ENCODE results near the gene R3HDM4.

Gene R3HDM4

DNA sequence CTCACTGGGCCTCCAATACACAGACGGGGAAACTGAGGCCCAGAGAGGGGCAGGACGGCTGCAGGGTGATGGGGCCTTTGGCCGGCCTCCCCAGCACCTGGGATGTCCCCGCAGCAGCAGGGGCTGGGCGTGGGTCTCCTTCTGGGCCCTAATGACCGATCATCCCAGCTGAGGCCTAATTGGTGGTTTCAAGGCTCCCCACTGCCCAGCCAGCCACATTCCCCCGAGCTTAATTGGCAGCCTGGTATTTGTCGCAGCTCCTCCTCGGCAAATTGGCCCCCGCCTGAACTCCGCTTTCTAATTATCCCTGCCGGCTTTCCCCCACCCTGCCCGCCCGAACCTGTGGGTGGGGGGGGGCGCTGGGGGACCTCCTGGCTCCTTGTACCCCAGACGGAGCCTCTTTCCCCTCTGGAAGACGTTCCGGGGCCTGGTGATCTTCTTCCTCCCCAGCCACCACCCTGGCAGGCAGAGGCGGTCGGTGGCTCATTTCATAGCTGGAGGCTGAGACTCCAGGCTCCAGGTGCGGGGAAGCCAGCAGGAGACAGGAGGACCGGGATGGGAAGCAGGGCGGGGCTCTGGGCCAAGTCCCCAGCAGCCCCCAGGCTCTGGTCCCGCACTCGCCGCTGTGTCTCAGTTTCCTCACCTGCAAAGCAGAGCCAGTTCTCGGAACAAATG, 43.9 kb upstream of the R3HDM4 start:
- no peak overlapping the region for H3K4me3 ChIP-seq (ENCODE audit: low read depth, low read length)
- DNase-seq (ENCODE audit: low read depth): no peak
- TF ChIP-seq, protein P1, sequence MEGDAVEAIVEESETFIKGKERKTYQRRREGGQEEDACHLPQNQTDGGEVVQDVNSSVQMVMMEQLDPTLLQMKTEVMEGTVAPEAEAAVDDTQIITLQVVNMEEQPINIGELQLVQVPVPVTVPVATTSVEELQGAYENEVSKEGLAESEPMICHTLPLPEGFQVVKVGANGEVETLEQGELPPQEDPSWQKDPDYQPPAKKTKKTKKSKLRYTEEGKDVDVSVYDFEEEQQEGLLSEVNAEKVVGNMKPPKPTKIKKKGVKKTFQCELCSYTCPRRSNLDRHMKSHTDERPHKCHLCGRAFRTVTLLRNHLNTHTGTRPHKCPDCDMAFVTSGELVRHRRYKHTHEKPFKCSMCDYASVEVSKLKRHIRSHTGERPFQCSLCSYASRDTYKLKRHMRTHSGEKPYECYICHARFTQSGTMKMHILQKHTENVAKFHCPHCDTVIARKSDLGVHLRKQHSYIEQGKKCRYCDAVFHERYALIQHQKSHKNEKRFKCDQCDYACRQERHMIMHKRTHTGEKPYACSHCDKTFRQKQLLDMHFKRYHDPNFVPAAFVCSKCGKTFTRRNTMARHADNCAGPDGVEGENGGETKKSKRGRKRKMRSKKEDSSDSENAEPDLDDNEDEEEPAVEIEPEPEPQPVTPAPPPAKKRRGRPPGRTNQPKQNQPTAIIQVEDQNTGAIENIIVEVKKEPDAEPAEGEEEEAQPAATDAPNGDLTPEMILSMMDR (IDR thresholded peaks at IDR 0.05; ENCODE audit: control insufficient read depth, extremely low read depth, insufficient read depth): no peak

DNA sequence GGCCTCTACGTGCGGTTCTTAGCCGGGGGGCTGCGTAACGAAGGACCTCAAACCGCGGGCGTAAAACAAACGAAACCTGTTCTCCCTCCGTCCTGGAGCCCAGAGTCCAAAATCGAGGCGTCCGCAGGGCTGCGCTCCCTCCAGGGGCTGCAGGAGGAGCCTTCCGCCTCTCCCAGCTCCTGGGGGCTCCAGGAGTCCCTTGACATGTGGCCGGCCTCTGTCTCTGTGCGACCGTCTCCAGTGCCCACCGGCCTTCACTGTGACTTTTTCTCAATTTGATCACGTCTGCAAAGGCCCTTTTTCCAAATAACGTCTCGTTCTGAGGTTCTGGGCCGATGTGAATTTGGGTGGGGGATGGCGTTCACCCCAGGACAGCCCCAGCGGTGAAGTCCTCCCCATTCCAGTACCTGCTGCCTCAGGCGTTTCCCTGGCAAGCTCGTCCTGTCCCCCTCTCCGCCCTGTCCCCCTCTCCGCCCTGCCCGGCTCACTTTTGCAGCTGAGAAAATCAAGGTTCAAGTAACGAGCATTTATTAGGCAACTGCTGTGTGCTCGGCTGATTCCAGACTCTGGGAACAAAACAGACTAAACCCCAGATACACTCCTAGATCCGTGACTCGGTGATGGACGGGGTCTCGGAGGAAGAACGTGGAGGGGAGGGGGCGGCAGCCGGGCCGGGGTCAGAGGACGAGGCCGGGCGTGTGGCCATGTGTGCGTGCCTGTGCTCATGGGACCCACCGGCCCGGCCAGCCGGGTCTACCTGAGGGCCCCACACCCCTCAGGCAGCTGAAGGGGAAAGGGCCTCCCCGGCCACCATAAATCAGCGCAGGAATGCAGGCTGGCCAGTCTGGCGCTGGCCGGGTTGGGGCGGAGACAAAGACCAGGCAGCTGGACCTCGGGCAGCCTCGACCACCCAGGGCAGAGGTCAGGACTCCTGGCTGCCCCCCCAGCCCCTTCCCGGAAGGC, 43.1 kb upstream of the R3HDM4 start:
- DNase-seq (ENCODE audit: low read depth): no peak
- TF ChIP-seq, protein P1 (IDR thresholded peaks at IDR 0.05; ENCODE audit: control insufficient read depth, extremely low read depth, insufficient read depth): no peak

DNA sequence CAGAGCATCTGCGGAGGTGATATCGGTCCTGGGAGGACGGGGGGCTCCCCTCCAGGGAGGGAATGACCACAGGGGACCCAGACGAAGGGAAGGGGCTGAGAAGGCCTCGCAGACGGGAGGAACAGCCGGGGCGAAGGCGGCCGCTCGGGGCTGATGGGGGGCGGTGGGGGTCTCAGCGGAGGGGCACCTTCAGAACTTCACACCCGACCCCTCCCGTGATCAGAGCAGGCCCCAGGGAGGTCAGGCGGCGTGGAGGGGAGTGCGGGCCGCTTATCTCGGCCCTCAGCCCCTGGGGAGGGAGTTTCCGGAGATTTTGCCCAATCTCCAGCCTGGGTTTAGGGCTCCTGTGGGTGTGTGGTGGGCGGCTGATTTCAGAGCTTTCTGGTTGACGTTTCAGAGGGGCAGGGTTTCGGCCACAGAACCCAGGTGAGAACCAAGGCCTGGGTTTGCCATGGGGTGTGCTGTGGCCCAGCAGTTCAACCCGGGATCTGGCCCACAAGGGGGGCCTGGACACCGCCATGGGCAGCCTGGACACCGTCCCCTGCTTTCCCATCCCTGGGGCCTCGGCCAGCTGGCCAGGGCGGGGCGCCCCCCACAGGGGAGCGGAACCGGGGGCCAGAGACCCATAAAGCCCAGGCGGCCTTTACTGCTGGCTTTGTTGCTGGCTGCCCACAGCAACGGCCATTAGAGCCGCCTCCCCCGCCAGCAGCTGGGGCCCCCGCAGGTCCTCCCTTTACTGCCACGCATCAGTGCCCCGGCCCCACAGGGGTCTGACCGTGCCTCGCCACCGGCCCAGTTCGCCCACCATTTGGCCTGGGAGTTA, 41.9 kb upstream of the R3HDM4 start:
- no peak for DNase-seq (ENCODE audit: low read depth)
- no peak overlapping the region for H3K4me3 ChIP-seq (ENCODE audit: low read depth, low read length)
- TF ChIP-seq, protein P1 (IDR thresholded peaks at IDR 0.05; ENCODE audit: control insufficient read depth, extremely low read depth, insufficient read depth): no peak

More for the DNA sequence above, 43.1 kb upstream of the R3HDM4 start:
- no peak overlapping the region for H3K4me3 ChIP-seq (ENCODE audit: low read depth, low read length)

DNA sequence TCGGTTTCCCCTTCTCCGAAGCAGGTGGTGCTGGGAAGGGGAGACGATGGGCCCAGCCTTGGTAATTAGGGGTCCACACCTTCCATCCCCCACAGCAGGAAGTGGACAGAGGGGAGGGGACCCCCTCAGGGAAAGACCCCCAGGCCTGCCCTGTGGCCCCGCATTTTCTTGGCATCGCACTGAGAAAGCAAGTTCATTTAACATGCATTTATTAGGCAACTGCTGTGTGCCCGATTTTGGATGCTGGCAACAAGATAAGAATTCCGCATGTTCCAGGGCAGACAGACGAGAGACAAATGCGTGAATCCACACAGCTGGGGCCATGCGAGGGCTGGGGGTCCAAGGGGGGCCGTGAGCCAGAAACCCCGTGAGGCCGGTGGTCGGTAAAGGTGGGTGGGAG, 41.3 kb upstream of the R3HDM4 start:
- DNase-seq (ENCODE audit: low read depth): no peak
- TF ChIP-seq, protein P1 (IDR thresholded peaks at IDR 0.05; ENCODE audit: control insufficient read depth, extremely low read depth, insufficient read depth): no peak
- no peak overlapping the region for H3K4me3 ChIP-seq (ENCODE audit: low read depth, low read length)

DNA sequence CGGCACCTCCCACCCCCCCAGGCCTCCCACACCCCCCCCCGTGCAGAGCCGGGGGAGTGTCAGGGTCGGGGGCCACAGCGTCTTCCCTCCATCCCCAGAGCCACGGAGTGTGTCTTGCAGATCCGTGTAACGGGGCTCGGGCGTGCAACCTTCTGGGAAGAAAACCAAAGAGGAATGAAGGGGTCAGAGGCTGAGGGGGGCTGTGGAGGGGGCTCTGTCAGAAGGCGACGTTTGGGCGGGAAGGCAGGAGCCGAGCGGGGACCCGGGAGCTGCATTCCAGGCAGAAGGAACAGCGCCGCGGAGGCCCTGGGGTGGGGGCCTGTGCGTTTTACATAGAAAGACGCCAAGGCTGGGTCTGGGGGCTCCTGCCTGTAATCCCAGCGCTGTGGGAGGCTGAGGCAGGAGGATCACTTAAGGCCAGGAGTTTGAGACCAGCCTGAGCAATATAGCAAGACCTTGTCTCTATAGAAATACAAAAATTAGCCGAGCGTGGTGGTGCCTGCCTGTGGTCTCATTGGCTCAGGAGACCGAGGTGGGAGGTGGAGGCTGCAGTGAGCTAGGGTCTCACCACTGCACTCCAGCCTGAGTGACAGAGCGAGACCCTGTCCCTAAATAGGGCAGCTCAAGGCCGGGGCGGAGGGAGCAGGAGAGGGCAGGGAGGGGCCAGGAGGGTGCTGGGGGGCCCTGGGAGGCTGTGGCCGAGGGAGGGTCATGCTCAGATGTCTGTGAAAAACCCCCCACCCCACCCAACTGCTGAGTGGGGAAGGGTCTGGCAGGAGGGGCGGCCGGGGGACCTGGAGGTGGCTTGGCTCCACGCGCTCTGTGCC, 40.6 kb upstream of the R3HDM4 start:
- TF ChIP-seq, protein P1 (IDR thresholded peaks at IDR 0.05; ENCODE audit: control insufficient read depth, extremely low read depth, insufficient read depth): no peak
- H3K4me3 ChIP-seq (ENCODE audit: low read depth, low read length): no peak overlapping the region; the same call in 1 of the 2 replicates
- no peak for DNase-seq (ENCODE audit: low read depth)
